Neural progenitor cell (in vitro differentiated cells): ENCODE results near the gene LHFPL5.

Experiments used
- EZH2phosphoT487 ChIP-seq: fragments of 200-600 bp; sonication (generic); IDR thresholded peaks from 2 replicates; pipeline ENCODE4 v1.6.1; 2017; ENCODE audit warnings: antibody characterized with exemption
- TF ChIP-seq, protein P1 (sequence below): fragments of 200-600 bp; sonication (generic); IDR thresholded peaks from 2 replicates; pipeline ENCODE4 v1.5.1; 2017; ENCODE audit warnings: antibody characterized with exemption, mild to moderate bottlenecking

DNA sequence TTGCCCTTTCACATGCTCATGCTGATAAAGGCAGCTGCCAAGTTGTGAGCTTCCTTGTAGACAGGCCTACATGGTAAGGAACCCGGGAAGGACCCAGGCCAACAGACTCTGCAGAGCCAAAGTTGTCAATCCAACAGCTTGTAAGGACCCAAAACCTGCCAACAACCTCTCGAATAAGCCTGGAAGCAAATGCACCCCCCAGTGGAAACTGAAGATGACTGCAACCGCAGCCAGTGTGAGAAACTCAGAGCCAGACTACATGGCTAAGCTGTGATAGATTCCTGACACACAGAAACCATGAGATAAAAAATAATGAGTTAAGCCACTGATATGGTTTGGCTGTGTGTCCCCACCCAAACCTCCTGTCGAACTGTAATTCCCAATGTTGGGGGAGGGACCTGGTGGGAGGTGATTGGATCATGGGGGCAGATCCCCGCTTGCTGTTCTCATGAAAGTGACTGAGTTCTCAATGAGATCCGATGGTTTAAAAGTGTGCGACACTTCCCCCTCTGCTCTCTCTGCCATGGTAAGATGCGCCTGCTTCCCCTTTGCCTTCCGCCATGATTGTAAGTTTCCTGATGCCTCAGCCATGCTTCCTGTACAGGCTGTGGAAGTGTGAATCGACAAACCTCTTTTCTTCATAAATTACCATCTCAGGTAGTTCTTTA, 47.6 kb upstream of the LHFPL5 start:
- no peak for TF ChIP-seq EZH2phosphoT487
- TF ChIP-seq, protein P1, sequence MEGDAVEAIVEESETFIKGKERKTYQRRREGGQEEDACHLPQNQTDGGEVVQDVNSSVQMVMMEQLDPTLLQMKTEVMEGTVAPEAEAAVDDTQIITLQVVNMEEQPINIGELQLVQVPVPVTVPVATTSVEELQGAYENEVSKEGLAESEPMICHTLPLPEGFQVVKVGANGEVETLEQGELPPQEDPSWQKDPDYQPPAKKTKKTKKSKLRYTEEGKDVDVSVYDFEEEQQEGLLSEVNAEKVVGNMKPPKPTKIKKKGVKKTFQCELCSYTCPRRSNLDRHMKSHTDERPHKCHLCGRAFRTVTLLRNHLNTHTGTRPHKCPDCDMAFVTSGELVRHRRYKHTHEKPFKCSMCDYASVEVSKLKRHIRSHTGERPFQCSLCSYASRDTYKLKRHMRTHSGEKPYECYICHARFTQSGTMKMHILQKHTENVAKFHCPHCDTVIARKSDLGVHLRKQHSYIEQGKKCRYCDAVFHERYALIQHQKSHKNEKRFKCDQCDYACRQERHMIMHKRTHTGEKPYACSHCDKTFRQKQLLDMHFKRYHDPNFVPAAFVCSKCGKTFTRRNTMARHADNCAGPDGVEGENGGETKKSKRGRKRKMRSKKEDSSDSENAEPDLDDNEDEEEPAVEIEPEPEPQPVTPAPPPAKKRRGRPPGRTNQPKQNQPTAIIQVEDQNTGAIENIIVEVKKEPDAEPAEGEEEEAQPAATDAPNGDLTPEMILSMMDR, result peak; percentile 66
